Endothelial cell of umbilical vein (primary cell): Measurements from ENCODE around the gene OSBPL9.

Source experiments
- EZH2 ChIP-seq: IDR thresholded peaks from 2 replicates; pipeline ENCODE4 v1.6.1; 2012; ENCODE audit warnings: borderline replicate concordance, low read depth, mild to moderate bottlenecking, moderate library complexity, low read length, inconsistent platforms; ENCODE audit not compliant: severe bottlenecking
- FOS ChIP-seq: IDR thresholded peaks from 2 replicates; pipeline ENCODE4 v1.6.1; 2011; ENCODE audit warnings: mild to moderate bottlenecking, low read length, moderate library complexity, borderline replicate concordance; ENCODE audit not compliant: insufficient read depth
- JUN ChIP-seq: IDR thresholded peaks from 2 replicates; pipeline ENCODE4 v1.6.1; 2011; ENCODE audit warnings: borderline replicate concordance, low read depth; ENCODE audit not compliant: insufficient read length, insufficient read depth
- MYC ChIP-seq: IDR thresholded peaks from one replicate; pipeline ENCODE4 v1.6.1; 2011; ENCODE audit warnings: mild to moderate bottlenecking, low read depth, low read length
- POLR2A ChIP-seq: IDR thresholded peaks from 2 replicates; pipeline ENCODE4 v1.6.1; 2012; ENCODE audit warnings: low read depth, mild to moderate bottlenecking, control low read depth, low read length
- POLR2AphosphoS5 ChIP-seq: IDR thresholded peaks from 2 replicates; pipeline ENCODE4 v1.6.1; 2012; ENCODE audit warnings: low read depth, mild to moderate bottlenecking, control low read depth, low read length, moderate library complexity; ENCODE audit not compliant: insufficient read depth
- TF ChIP-seq, protein P1 (sequence below), 2 donors: IDR thresholded peaks; 1 replicate in 1 of 2; 2 replicates in 1 of 2; pipeline ENCODE4 v1.5.1; 2011; ENCODE audit warnings: low read length in 2 of 2, mild to moderate bottlenecking in 2 of 2, moderate library complexity in 2 of 2, control low read depth in 1 of 2, inconsistent platforms in 1 of 2, low read depth in 1 of 2; ENCODE audit not compliant: insufficient read depth in 1 of 2; ENCODE audit errors: extremely low read depth in 1 of 2
- TF ChIP-seq, protein P2 (sequence below): IDR thresholded peaks from 2 replicates; pipeline ENCODE4 v1.6.1; 2011; ENCODE audit not compliant: insufficient read depth, insufficient read length

DNA sequence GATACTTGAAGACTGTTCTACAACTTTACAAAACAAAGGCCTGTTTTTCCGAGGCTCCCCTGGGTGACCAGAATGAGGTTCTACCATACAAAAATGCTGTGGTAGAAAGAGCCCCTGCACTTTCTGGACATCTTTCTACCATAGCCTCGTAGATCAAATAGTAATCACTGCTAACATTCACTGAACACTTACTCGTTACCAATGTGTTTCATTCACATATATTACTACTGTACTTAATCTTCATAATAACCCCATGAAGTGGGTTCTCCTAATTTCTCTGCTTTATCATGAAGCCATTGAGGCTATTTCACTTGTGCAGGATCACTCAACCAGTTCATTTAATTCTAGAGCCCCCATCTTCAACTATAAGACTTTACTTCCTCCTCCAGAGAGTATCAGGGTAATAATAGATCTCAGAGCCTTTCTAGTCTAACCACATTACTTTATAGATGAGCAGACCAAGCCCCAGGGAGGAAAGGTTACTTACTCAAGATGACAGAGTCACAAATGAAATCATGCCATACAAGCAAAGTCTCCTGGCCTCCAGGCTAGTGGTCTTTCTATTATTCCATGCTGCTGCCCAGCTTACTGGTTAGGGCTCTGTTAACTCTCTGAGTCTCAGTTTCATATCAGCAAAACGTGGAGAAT lies 46.7 kb upstream of the OSBPL9 start:
- TF ChIP-seq POLR2AphosphoS5 (no peak), POLR2A (no peak), EZH2 (no peak), FOS (no peak), JUN (no peak), MYC (no peak)
- TF ChIP-seq, protein P1, sequence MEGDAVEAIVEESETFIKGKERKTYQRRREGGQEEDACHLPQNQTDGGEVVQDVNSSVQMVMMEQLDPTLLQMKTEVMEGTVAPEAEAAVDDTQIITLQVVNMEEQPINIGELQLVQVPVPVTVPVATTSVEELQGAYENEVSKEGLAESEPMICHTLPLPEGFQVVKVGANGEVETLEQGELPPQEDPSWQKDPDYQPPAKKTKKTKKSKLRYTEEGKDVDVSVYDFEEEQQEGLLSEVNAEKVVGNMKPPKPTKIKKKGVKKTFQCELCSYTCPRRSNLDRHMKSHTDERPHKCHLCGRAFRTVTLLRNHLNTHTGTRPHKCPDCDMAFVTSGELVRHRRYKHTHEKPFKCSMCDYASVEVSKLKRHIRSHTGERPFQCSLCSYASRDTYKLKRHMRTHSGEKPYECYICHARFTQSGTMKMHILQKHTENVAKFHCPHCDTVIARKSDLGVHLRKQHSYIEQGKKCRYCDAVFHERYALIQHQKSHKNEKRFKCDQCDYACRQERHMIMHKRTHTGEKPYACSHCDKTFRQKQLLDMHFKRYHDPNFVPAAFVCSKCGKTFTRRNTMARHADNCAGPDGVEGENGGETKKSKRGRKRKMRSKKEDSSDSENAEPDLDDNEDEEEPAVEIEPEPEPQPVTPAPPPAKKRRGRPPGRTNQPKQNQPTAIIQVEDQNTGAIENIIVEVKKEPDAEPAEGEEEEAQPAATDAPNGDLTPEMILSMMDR (IDR thresholded peaks at IDR 0.05; ENCODE audit: extremely low read depth in 1 of 2, insufficient read depth in 1 of 2, low read depth in 1 of 2, low read length in 2 of 2), result no peak
- TF ChIP-seq, protein P2, sequence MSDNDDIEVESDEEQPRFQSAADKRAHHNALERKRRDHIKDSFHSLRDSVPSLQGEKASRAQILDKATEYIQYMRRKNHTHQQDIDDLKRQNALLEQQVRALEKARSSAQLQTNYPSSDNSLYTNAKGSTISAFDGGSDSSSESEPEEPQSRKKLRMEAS, result no peak
